ENCODE data around the gene USP3.
A peak's percentile ranks its signal among the peaks of the same experiment; 100 is the strongest.

The USP3 gene

GRCh38 chr15:63504247-63504978, at the start of gene USP3:
TSS of gene USP3 (plus strand) at chr15:63504593. CDS start at chr15:63504740, 147 bp downstream.
- DNase-seq (ENCODE audit: extremely low spot score, insufficient read length, low read depth) = peak; percentile 65
- FAIRE-seq = peak; percentile 57

- DNase-seq (ENCODE audit: extremely low spot score, insufficient read length, low read depth) (no peak), FAIRE-seq (no peak)
Measured at GRCh38 chr15:63456258-63456657, 48.1 kb upstream of the USP3 start.

GRCh38 chr15:63457379-63457778, 47.0 kb upstream of the USP3 start:
- FAIRE-seq (no peak), DNase-seq (ENCODE audit: extremely low spot score, insufficient read length, low read depth) (no peak)

GRCh38 chr15:63458026-63458425, 46.4 kb upstream of the USP3 start:
- FAIRE-seq (no peak), DNase-seq (ENCODE audit: extremely low spot score, insufficient read length, low read depth) (no peak)

DNA sequence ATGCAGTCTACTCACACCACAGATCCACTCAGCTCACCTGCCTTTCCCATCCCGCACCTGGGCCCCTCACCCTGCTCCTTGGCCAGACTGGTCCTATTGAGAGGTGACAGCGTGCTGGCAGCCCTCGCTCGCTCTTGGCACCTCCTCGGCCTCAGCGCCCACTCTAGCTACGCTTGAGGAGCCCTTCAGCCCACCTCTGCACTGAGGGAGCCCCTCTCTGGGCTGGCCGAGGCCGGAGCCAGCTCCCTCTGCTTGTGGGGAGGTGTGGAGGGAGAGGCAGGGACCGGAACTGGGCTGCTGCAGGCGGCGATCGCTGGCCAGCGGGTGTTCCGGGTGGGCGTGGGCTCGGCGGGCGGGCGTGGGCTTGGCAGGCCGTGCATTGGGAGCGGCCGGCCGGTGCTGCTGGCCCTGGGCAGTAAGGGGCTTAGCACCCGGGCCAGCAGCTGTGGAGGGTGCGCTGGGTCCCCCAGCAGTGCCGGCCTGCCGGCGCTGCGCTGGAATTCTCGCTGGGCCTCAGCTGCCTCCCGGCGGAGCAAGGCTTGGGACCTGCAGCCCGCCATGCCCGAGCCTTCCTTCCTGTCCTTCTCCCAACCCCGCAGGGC, 45.5 kb upstream of the USP3 start:
- FAIRE-seq = no peak
- no peak for DNase-seq (ENCODE audit: extremely low spot score, insufficient read length, low read depth)

- FAIRE-seq (no peak), DNase-seq (ENCODE audit: extremely low spot score, insufficient read length, low read depth) (no peak)
Measured at GRCh38 chr15:63460210-63461155, 43.9 kb upstream of the USP3 start.

DNA sequence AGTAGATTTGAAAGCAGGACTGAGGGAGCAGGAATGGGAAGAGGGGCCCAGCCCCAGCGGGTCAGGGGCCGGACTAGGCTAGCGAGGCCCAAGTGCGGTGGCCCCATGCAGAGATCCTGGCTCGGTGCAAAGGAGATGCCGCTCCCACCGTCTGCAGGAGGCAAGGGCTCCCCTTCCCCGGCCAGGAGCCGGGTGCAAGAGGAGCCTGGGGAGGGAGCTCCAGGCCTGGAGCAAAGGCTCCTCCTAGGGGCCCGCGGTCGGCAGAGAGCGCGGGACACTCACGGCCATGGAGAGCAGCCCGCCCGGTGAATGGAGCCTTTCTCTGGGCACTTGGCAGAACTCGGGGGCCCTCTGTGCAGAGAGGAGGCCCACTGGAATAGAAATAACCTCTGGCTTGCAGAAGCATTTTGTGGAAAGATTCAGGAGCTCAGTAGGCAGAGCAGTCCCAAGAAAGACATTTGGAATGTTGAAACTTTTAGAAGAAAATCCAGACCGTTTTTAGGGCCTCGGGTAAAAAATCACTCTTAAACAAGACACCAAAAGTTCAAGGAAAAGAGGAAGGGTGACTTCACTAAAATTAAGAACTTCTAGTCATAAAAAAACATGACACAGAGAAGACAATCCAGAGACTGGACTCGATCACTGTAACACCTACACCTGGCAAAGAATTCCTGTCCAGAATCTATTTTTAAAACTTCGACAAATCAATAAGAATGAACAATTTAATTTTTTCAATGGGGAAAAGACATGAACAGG, 43.0 kb upstream of the USP3 start:
- DNase-seq (ENCODE audit: extremely low spot score, insufficient read length, low read depth) (no peak), FAIRE-seq (no peak)

DNA sequence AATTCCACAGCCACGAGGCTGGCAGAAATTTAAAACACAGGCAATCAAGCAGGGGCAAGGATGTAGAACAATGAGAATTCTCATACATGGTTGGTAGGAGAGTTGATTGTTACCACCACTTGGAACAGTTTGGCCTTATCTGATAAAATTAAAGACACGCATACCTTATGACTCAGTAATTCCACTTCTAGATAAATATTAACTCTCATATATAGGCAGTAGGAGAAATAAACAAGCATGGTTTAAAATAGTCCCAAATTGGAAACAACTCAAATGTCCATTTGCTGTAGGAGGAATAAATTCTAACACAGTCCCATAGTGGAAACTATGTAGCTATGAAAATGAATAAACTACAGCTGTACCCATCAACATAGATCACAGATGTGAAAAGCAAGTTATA, 42.3 kb upstream of the USP3 start:
- no peak for FAIRE-seq
- no peak for DNase-seq (ENCODE audit: extremely low spot score, insufficient read length, low read depth)

GRCh38 chr15:63463036-63463435, 41.4 kb upstream of the USP3 start:
- no peak for DNase-seq (ENCODE audit: extremely low spot score, insufficient read length, low read depth)
- no peak for FAIRE-seq

- no peak for DNase-seq (ENCODE audit: extremely low spot score, insufficient read length, low read depth)
- no peak for FAIRE-seq
Measured at GRCh38 chr15:63463793-63464192, 40.6 kb upstream of the USP3 start.

- FAIRE-seq (no peak), DNase-seq (ENCODE audit: extremely low spot score, insufficient read length, low read depth) (no peak)
Measured at GRCh38 chr15:63465104-63465503, 39.3 kb upstream of the USP3 start.

GRCh38 chr15:63466378-63467192, 37.8 kb upstream of the USP3 start:
- FAIRE-seq (peak; percentile 90), DNase-seq (ENCODE audit: extremely low spot score, insufficient read length, low read depth) (peak; percentile 62)

DNA sequence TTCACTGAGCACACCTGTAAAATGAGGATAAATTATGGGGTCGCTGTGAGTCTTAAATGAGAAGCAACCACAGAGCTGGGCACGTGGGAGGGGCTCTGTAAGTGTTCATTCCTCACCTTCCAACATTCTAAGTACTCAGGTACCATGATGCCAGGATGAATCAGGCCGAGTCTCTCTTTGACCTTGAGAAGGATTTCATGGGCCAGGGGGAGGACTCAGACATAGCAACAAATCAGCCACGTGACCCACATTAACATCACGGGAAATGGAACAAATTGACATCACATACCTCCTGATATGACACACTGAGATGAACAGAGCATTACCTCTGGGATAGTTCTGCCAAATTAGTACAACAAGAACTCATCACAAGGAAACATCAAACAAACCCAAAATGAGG, 35.2 kb upstream of the USP3 start:
- FAIRE-seq = no peak
- DNase-seq (ENCODE audit: extremely low spot score, insufficient read length, low read depth) = no peak

GRCh38 chr15:63469984-63470383, 34.4 kb upstream of the USP3 start:
- no peak for DNase-seq (ENCODE audit: extremely low spot score, insufficient read length, low read depth)
- FAIRE-seq = no peak

DNA sequence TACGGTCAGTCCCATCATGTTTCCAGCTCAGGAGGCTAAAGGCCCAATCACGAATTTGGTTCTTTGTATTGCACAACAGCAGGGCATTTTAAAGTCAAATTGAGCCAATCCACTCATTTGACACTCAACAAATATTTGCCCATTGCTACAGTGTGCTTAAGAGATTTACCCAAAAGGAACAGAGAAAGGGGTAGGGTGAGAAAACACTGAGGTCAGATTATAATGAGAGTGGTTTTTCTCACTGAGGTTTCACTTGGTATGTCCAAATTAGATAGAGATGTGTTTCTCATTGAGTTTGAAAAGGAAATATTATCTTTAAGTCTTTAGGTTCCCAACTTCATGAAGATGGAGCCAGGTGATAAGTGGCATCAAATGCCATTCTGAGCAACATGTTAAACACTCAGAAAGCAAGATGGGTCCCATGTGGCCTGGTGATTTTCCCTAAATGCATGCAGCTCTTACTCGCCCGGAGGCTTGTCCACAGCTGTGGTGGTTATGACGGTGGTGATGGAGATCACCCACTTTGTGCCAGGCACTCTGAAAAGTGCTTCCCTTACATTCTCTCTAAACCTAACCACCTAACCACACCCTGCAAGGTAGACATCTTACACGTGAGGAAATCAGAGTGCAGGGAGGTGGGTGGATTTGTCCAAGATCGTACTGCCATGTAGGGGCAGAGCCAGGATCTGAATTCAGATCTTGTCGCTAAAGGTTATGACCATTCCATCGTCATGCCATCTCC, 31.2 kb upstream of the USP3 start:
- FAIRE-seq (peak; percentile 84), DNase-seq (ENCODE audit: extremely low spot score, insufficient read length, low read depth) (no peak)

- DNase-seq (ENCODE audit: extremely low spot score, insufficient read length, low read depth) (no peak), FAIRE-seq (no peak)
Measured at GRCh38 chr15:63473749-63473998, 30.7 kb upstream of the USP3 start.

DNA sequence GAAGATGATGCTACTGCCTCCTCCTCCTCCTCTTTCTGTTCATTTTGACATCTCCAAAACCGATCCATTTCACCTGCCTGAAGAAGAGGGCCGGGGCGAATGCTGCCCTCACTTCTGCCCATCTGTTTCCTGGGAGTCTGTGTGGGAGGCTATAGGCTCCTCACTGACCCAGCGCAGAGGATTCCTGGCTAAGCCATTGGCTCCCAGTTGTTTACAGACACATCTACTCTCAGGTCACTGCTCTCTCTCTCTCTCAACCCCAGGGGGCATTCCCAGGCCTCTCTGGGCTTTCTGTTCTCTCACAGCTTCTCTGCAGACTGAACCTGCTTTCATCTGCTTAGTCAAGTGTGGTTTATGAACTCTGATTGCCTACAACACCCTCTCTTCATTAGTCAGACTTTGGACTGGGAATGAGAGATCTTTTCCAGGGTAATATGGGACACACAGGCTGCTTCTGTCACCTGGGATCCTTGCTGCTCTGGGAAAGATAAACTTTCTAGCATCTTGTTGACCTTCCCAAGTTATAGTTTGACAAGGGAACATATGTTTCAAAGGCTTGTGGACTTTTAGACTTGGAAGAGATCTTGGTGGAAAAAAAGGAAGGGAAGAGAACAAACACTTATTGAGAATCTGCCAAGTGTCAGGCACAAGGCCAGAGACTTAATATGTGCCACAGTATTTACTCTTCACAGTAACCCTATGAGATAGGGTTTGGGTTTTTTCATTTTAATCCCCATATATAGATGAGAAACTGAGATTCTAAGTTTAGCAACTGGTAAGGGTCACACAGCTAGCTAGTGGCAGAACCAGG, 30.2 kb upstream of the USP3 start:
- no peak for FAIRE-seq
- no peak for DNase-seq (ENCODE audit: extremely low spot score, insufficient read length, low read depth)

GRCh38 chr15:63474810-63475316, 29.5 kb upstream of the USP3 start:
- DNase-seq (ENCODE audit: extremely low spot score, insufficient read length, low read depth) = no peak
- peak; percentile 92 for FAIRE-seq
